GM12878 (cell line): ENCODE measurements around the gene ATL3. TPM values are rescaled to one million over a fixed set of nuclear protein-coding genes. Genes with fewer than 3 reads are reported as not detected.

ENCODE experiments used
- ATAC-seq: fragments of 200-7000 bp; cut with Tn5 transposase; 3 replicates; pipeline ENCODE4 v1.9.1; 2020; ENCODE audit warnings: mild to moderate bottlenecking, moderate library complexity
- BruUV-seq: library from RNA; stranded (reverse); fragments of 400-500 nt; replicated peaks from 2 replicates; lab custom pipeline; 2021; lab: Mats Ljungman, UMichigan
- CTCF ChIA-PET: fragments of 300-600 bp; sonication (Branson Sonifier 250); formaldehyde crosslinking; extraction: SDS; loops from one replicate; lab custom pipeline; 2021; ENCODE audit warnings: inconsistent platforms; lab: Yijun Ruan, JAX
- POLR2A ChIA-PET: fragments of 350-600 bp; formaldehyde crosslinking; extraction: SDS; loops from one replicate; lab custom pipeline; 2021; ENCODE audit warnings: inconsistent platforms; lab: Charles Lee
- RAD21 ChIA-PET: fragments of 300-600 bp; sonication (Branson Sonifier 250); formaldehyde crosslinking; loops from one replicate; lab custom pipeline; 2023; ENCODE audit warnings: antibody characterized with exemption; ENCODE audit not compliant: unreplicated experiment; lab: Charles Lee
- SMC1A ChIA-PET: fragments of 300-600 bp; sonication (Branson Sonifier 250); formaldehyde crosslinking; loops from one replicate; lab custom pipeline; 2023; ENCODE audit not compliant: unreplicated experiment, uncharacterized antibody; lab: Charles Lee
- DNase-seq: peaks from one replicate; pipeline ENCODE4 v3.0.0-alpha.2; 2011; ENCODE audit warnings: low read depth, low spot score
- FAIRE-seq: peaks from 3 replicates; lab custom pipeline; 2011; peaks lifted over from hg19 to GRCh38; lab: Jason Lieb, UNC
- H2AFZ ChIP-seq: 2 replicates; pipeline ENCODE4 v1.6.0; 2011; ENCODE audit warnings: low read depth, low read length, control low read depth; ENCODE audit not compliant: control insufficient read depth
- H3K27ac ChIP-seq: 2 replicates; pipeline ENCODE4 v1.5.1; 2011; ENCODE audit warnings: control low read depth; ENCODE audit not compliant: control insufficient read depth, insufficient read depth
- H3K27me3 ChIP-seq, 2 experiments: replicated peaks in 1 of 2; 2 replicates each; pipeline versions ENCODE4 v1.6.0 to v1.6.1; 2011; ENCODE audit warnings: low read length in 1 of 2; ENCODE audit not compliant: control insufficient read depth in 2 of 2, insufficient read depth in 2 of 2
- H3K36me3 ChIP-seq, 2 experiments: 2 replicates each; pipeline ENCODE4 v1.5.1; 2011; ENCODE audit warnings: low read length in 1 of 2; ENCODE audit not compliant: control insufficient read depth in 2 of 2, insufficient read depth in 2 of 2
- H3K4me1 ChIP-seq: 2 replicates; pipeline ENCODE4 v1.6.1; 2011; ENCODE audit warnings: mild to moderate bottlenecking, low read length, moderate library complexity, mixed read lengths; ENCODE audit not compliant: control insufficient read depth, insufficient read depth
- H3K4me2 ChIP-seq: 2 replicates; pipeline ENCODE4 v1.6.0; 2011; ENCODE audit warnings: control low read depth; ENCODE audit not compliant: control insufficient read depth, insufficient read depth
- H3K4me3 ChIP-seq: fragments of 200-600 bp; sonication (generic); 2 replicates; pipeline ENCODE4 v1.5.1; 2016
- H3K79me2 ChIP-seq: 2 replicates; pipeline ENCODE4 v1.6.0; 2011; ENCODE audit warnings: low read length; ENCODE audit not compliant: control insufficient read depth, insufficient read depth
- H3K9ac ChIP-seq: 2 replicates; pipeline ENCODE4 v1.8.0; 2011; ENCODE audit warnings: low read length, control low read depth, mixed read lengths; ENCODE audit not compliant: control insufficient read depth, insufficient read depth
- H3K9me3 ChIP-seq: replicated peaks from 3 replicates; pipeline ENCODE4 v1.5.1; 2011; ENCODE audit warnings: mild to moderate bottlenecking, low read length; ENCODE audit not compliant: control insufficient read depth, insufficient read depth
- H4K20me1 ChIP-seq: 2 replicates; pipeline ENCODE4 v1.6.0; 2011; ENCODE audit not compliant: control insufficient read depth, insufficient read depth
- CBFB ChIP-seq: IDR thresholded peaks from 2 replicates; pipeline ENCODE4 v1.6.1; 2016; ENCODE audit warnings: antibody characterized with exemption, low read depth
- CBX3 ChIP-seq: fragments of 200-600 bp; sonication (generic); IDR thresholded peaks from 2 replicates; pipeline ENCODE4 v1.6.1; 2016; ENCODE audit warnings: low read depth, borderline replicate concordance
- FOXK2 ChIP-seq: fragments of 450-650 bp; IDR thresholded peaks from 2 replicates; pipeline ENCODE4 v1.6.1; 2017; ENCODE audit warnings: mild to moderate bottlenecking, moderate library complexity
- PAX8 ChIP-seq: fragments of 450-650 bp; IDR thresholded peaks from 2 replicates; pipeline ENCODE4 v1.6.1; 2017; ENCODE audit warnings: mild to moderate bottlenecking, moderate library complexity
- SIX5 ChIP-seq: IDR thresholded peaks from 2 replicates; pipeline ENCODE4 v1.6.1; 2011; ENCODE audit warnings: mild to moderate bottlenecking, low read depth, low read length, moderate library complexity; ENCODE audit not compliant: severe bottlenecking
- STAT1 ChIP-seq: fragments of 450-650 bp; conservative IDR thresholded peaks from 2 replicates; pipeline ENCODE4 v1.6.1; 2014; ENCODE audit warnings: antibody characterized with exemption, mild to moderate bottlenecking
- whole genome bisulfite sequencing: methylation state at CpG from one replicate; pipeline ENCODE4 v1.1.6; 2016; ENCODE audit warnings: low lambda C conversion rate; ENCODE audit not compliant: insufficient replicate concordance, insufficient coverage; ENCODE audit errors: missing lambda C conversion rate; 5-methylcytosine and 5-hydroxymethylcytosine counted together
- in situ Hi-C: fragments of 300-500 bp; cut with MboI; formaldehyde crosslinking; loops from 9 replicates; pipeline ENCODE4 v1.14.3; 2018; ENCODE audit warnings: mixed read lengths
- intact Hi-C: fragments of 100-400 bp; cut with micrococcal nuclease; formaldehyde crosslinking; loops from one replicate; pipeline ENCODE4 v1.14.2; 2022; ENCODE audit not compliant: unreplicated experiment
- polyA plus RNA-seq, 11 experiments: library from polyadenylated mRNA; depleted of rRNA in 4 of 11; unstranded in 6 of 11; stranded (reverse) in 5 of 11; fragments of >200 nt; fragmentation: Nextera tagmentation in 4 of 11; fragmentation: Illumina TruSeq in 1 of 11; extraction: Ambion mirVana in 4 of 11; extraction: Trizol in 1 of 11; gene quantifications; 1 replicate in 1 of 11; 2 replicates in 10 of 11; pipeline versions ENCODE4 v1.2.1 to v1.2.3, GENCODE V29; 2011 to 2016; ENCODE audit warnings: inconsistent platforms in 2 of 11, missing spikeins in 2 of 11, low read depth in 1 of 11
- total RNA-seq, 4 experiments: library from RNA; depleted of rRNA in 3 of 4; stranded (reverse); fragments of >200 nt in 3 of 4; fragmentation: Illumina TruSeq in 1 of 4; extraction: Trizol in 1 of 4; gene quantifications; 2 replicates each; pipeline versions ENCODE4 v1.2.1 to v1.2.3, GENCODE V29; 2013 to 2021
- TF ChIP-seq, protein P1 (sequence below): IDR thresholded peaks from 2 replicates; pipeline ENCODE4 v1.6.1; 2012; ENCODE audit warnings: low read depth, low read length, improper control_type of control experiment

ATL3 gene
- total and polyA plus RNA-seq, 10 of the 15 experiments (the other 5 are each of a cell fraction or from before 2014, with no cell fraction given): 12.0 to 36.0 (median 21.5) TPM

DNA sequence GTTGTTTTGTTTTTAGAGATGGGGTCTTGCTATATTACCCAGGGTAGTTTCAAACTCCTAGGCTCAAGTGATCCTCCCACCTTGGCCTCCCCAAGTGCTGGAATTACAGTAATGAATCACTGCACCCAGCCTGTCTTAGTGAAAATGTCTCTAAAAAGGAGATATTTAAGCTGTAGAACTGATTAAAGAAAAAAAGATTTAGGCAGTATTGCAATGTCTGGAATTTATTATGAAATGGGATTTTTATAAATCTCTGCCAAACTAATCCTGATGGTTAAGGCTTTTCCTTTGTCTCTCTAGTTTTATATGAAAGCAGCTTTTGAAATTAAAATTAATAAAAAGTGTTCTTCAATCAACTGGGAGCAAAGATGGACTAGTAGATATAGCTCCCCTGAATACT is 59.0 kb downstream of the ATL3 start (continued):
- TF ChIP-seq, protein P1, sequence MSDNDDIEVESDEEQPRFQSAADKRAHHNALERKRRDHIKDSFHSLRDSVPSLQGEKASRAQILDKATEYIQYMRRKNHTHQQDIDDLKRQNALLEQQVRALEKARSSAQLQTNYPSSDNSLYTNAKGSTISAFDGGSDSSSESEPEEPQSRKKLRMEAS: no peak
- no peak for TF ChIP-seq CBFB
- no peak for TF ChIP-seq SIX5

DNA sequence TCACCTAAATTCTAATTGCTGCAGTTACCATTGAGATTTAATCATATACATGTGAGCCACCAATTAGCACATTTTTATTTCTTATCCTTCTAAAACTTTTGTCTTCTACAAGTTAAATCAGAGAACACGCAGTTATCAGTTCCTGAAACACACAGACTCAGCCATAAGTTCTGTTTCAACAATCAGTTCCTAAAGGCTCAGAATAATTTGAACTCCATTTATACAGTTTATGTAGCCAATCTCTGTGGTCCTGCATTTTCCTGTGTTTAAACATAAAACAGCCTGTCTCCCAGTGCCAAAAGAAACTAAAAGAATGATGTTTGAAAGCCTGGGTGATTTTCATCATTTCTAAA is 59.8 kb downstream of the ATL3 start:
- no peak for ATAC-seq
- TF ChIP-seq STAT1: no peak
- no peak for TF ChIP-seq FOXK2
- no peak for TF ChIP-seq PAX8
- TF ChIP-seq CBX3: no peak
- H3K79me2 ChIP-seq: no peaks in the 10 kb centered on the region
- TSS peak; percentile 46 for BruUV-seq
- no peaks in the 10 kb centered on the region for H3K36me3 ChIP-seq
- H3K4me3 ChIP-seq: no peak overlapping the region
- in situ Hi-C loops: no loop called here
- H3K4me2 ChIP-seq: no peak overlapping the region
- ChIA-PET POLR2A (no interaction called here), SMC1A (no interaction called here), RAD21 (no interaction called here), CTCF (no interaction called here)
- FAIRE-seq: no peak
- DNase-seq: no peak
- no peak overlapping the region for H2AFZ ChIP-seq
- no peak overlapping the region for H3K27ac ChIP-seq
- H4K20me1 ChIP-seq: no peaks in the 10 kb centered on the region
- no peak overlapping the region for H3K9ac ChIP-seq
- H3K4me1 ChIP-seq: peaks cover 4% of the 10 kb centered on the region
- intact Hi-C loops: no loop called here
- H3K27me3 ChIP-seq: no peaks in the 10 kb centered on the region; a peak in 1 of 4 replicates
- 90% methylated on average over 1 of the region's 1 CpG for WGBS
- H3K9me3 ChIP-seq: no peaks in the 10 kb centered on the region
